SU-DHL-6 (cell line): ENCODE measurements around the gene SCRT2.

Experiments used
- H2AFZ ChIP-seq: fragments of 200-600 bp; sonication (generic); 2 replicates; pipeline ENCODE4 v1.6.1; 2014; ENCODE audit warnings: low read depth, mild to moderate bottlenecking, moderate library complexity, mixed read lengths, antibody characterized with exemption, low read length; ENCODE audit not compliant: severe bottlenecking
- H3F3A ChIP-seq: fragments of 200-600 bp; shearing (Covaris generic); 2 replicates; pipeline ENCODE4 v1.6.0; 2016; ENCODE audit warnings: antibody characterized with exemption, mild to moderate bottlenecking; ENCODE audit not compliant: insufficient read depth
- H3K27ac ChIP-seq: fragments of 200-600 bp; sonication (generic); 2 replicates; pipeline ENCODE4 v1.5.1; 2016; ENCODE audit warnings: low read depth, mild to moderate bottlenecking, low read length, moderate library complexity, mixed read lengths
- H3K27me3 ChIP-seq: fragments of 200-600 bp; sonication (generic), shearing (Covaris generic); 2 replicates; pipeline ENCODE4 v1.6.0; 2014; ENCODE audit warnings: mild to moderate bottlenecking, low read length
- H3K36me3 ChIP-seq: fragments of 200-600 bp; sonication (generic); 2 replicates; pipeline ENCODE4 v1.6.1; 2014; ENCODE audit warnings: mild to moderate bottlenecking, low read length, mixed read lengths
- H3K4me2 ChIP-seq: fragments of 300-600, 200-600 bp; shearing (Covaris generic), sonication (generic); 2 replicates; pipeline ENCODE4 v1.6.0; 2014; ENCODE audit warnings: low read length, low read depth, mild to moderate bottlenecking; ENCODE audit not compliant: poor library complexity, severe bottlenecking
- H3K4me3 ChIP-seq: fragments of 200-600 bp; sonication (generic); 2 replicates; pipeline ENCODE4 v1.5.1; 2014; ENCODE audit warnings: antibody characterized with exemption, low read length, mild to moderate bottlenecking, mixed read lengths; ENCODE audit not compliant: insufficient read depth, poor library complexity, severe bottlenecking
- H3K79me2 ChIP-seq: fragments of 200-600 bp; sonication (generic); 2 replicates; pipeline ENCODE4 v1.6.1; 2014; ENCODE audit warnings: mild to moderate bottlenecking, low read length, moderate library complexity; ENCODE audit not compliant: insufficient read depth
- H3K9ac ChIP-seq: fragments of 200-600 bp; sonication (generic); 2 replicates; pipeline ENCODE4 v1.7.0; 2014; ENCODE audit warnings: mild to moderate bottlenecking, low read length
- H3K9me2 ChIP-seq: fragments of 200-600 bp; sonication (generic); replicated peaks from 2 replicates; pipeline ENCODE4 v1.6.1; 2014; ENCODE audit warnings: low read length; ENCODE audit not compliant: insufficient read depth
- H3K9me3 ChIP-seq: fragments of 200-600 bp; sonication (generic); 2 replicates; pipeline ENCODE4 v1.6.1; 2014; ENCODE audit warnings: low read length, mixed read lengths; ENCODE audit not compliant: insufficient read depth
- H4K20me1 ChIP-seq: fragments of 200-600 bp; sonication (generic); 2 replicates; pipeline ENCODE4 v1.6.1; 2014; ENCODE audit warnings: low read depth, mild to moderate bottlenecking, antibody characterized with exemption, low read length, moderate library complexity, mixed read lengths
- CTCF ChIP-seq: fragments of 200-600 bp; sonication (generic); IDR thresholded peaks from one replicate; pipeline ENCODE4 v1.5.1; 2017; ENCODE audit warnings: antibody characterized with exemption, mild to moderate bottlenecking, low read length, moderate library complexity; ENCODE audit not compliant: insufficient read depth, poor library complexity, severe bottlenecking
- EZH2phosphoT487 ChIP-seq: fragments of 200-600 bp; sonication (generic), shearing (Covaris generic); conservative IDR thresholded peaks from 2 replicates; pipeline ENCODE4 v1.6.1; 2018; ENCODE audit warnings: mild to moderate bottlenecking, antibody characterized with exemption, low read length, moderate library complexity, mixed read lengths

Gene SCRT2

GRCh38 chr20:668638-669037 lies 7.0 kb downstream of the SCRT2 start:
- no peak overlapping the region for H3K4me3 ChIP-seq

GRCh38 chr20:668050-668449 lies 7.6 kb downstream of the SCRT2 start:
- H3K27ac ChIP-seq = no peak overlapping the region
- H3K36me3 ChIP-seq = no peaks in the 10 kb centered on the region
- H3K4me2 ChIP-seq = no peak overlapping the region
- H3K79me2 ChIP-seq = no peaks in the 10 kb centered on the region
- no peaks in the 10 kb centered on the region for H3K9me2 ChIP-seq
- no peaks in the 10 kb centered on the region for H3K9me3 ChIP-seq
- no peaks in the 10 kb centered on the region for H3K27me3 ChIP-seq
- TF ChIP-seq EZH2phosphoT487 (no peak), CTCF (no peak)
- no peak overlapping the region for H3K9ac ChIP-seq
- no peaks in the 10 kb centered on the region for H4K20me1 ChIP-seq
- H3F3A ChIP-seq = no peaks in the 10 kb centered on the region
- no peak overlapping the region for H2AFZ ChIP-seq
- H3K4me3 ChIP-seq = no peak overlapping the region

More at GRCh38 chr20:668638-669037, 7.0 kb downstream of the SCRT2 start:
- no peak overlapping the region for H2AFZ ChIP-seq
- no peak overlapping the region for H3K27ac ChIP-seq
- no peaks in the 10 kb centered on the region for H4K20me1 ChIP-seq
- H3K9me2 ChIP-seq = no peaks in the 10 kb centered on the region
- H3K9ac ChIP-seq = no peak overlapping the region
- H3K79me2 ChIP-seq = no peaks in the 10 kb centered on the region
- H3K4me2 ChIP-seq = no peak overlapping the region
- H3K27me3 ChIP-seq = no peaks in the 10 kb centered on the region
- H3K9me3 ChIP-seq = no peaks in the 10 kb centered on the region
- no peaks in the 10 kb centered on the region for H3F3A ChIP-seq
- TF ChIP-seq CTCF (no peak), EZH2phosphoT487 (no peak)
- H3K36me3 ChIP-seq = no peaks in the 10 kb centered on the region

- no peaks in the 10 kb centered on the region for H3K79me2 ChIP-seq
- H3K9me2 ChIP-seq = no peaks in the 10 kb centered on the region
- H3K36me3 ChIP-seq = no peaks in the 10 kb centered on the region
- no peaks in the 10 kb centered on the region for H3K27me3 ChIP-seq
- no peak overlapping the region for H3K9ac ChIP-seq
- no peak overlapping the region for H3K27ac ChIP-seq
- H3K9me3 ChIP-seq = no peaks in the 10 kb centered on the region
- H4K20me1 ChIP-seq = no peaks in the 10 kb centered on the region
- TF ChIP-seq CTCF (peak; percentile 92), EZH2phosphoT487 (no peak)
- no peaks in the 10 kb centered on the region for H3F3A ChIP-seq
- no peak overlapping the region for H2AFZ ChIP-seq
- no peak overlapping the region for H3K4me3 ChIP-seq
- H3K4me2 ChIP-seq = no peak overlapping the region
Measured at GRCh38 chr20:667351-668034, 8.1 kb downstream of the SCRT2 start.
